ENCODE measurements around the gene DOCK10.

DNA sequence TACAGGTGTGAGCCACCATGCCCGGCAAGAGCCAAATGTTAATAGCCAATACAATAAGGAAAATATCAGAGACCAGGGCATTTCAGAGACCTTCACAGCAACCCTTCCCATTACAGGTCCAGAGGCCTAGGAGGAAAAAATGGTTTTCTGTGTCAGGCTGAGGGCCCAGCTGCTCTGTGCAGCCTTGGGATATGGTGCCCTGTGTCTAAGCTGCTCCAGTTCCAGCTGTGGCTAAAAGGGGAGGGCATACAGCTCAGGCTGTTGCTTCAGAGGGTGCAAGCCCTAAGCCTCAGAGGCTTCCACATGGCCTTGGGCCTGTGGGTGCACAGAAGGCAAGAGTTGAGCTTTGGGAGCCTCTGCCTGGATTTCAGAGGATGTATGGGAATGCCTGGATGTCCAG is 306.0 kb downstream of the DOCK10 start:
- TF ChIP-seq, protein P1, sequence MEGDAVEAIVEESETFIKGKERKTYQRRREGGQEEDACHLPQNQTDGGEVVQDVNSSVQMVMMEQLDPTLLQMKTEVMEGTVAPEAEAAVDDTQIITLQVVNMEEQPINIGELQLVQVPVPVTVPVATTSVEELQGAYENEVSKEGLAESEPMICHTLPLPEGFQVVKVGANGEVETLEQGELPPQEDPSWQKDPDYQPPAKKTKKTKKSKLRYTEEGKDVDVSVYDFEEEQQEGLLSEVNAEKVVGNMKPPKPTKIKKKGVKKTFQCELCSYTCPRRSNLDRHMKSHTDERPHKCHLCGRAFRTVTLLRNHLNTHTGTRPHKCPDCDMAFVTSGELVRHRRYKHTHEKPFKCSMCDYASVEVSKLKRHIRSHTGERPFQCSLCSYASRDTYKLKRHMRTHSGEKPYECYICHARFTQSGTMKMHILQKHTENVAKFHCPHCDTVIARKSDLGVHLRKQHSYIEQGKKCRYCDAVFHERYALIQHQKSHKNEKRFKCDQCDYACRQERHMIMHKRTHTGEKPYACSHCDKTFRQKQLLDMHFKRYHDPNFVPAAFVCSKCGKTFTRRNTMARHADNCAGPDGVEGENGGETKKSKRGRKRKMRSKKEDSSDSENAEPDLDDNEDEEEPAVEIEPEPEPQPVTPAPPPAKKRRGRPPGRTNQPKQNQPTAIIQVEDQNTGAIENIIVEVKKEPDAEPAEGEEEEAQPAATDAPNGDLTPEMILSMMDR (IDR thresholded peaks at IDR 0.05; ENCODE audit: extremely low read depth in 1 of 2, insufficient read depth in 1 of 2, low read depth in 1 of 2, low read length in 2 of 2), result no peak
- TF ChIP-seq POLR2AphosphoS5 (IDR thresholded peaks at IDR 0.05; ENCODE audit: insufficient read depth, low read depth, low read length) (no peak), POLR2A (IDR thresholded peaks at IDR 0.05; ENCODE audit: low read depth, low read length) (no peak), EZH2 (IDR thresholded peaks at IDR 0.05; ENCODE audit: borderline replicate concordance, low read depth, low read length, severe bottlenecking) (no peak), GATA2 (IDR thresholded peaks at IDR 0.05; ENCODE audit: insufficient read depth, insufficient read length, low read depth, low read length) (no peak), JUN (IDR thresholded peaks at IDR 0.05; ENCODE audit: borderline replicate concordance, insufficient read depth, insufficient read length, low read depth) (no peak), FOS (IDR thresholded peaks at IDR 0.05; ENCODE audit: borderline replicate concordance, insufficient read depth, low read length) (no peak)
- TF ChIP-seq, protein P2, sequence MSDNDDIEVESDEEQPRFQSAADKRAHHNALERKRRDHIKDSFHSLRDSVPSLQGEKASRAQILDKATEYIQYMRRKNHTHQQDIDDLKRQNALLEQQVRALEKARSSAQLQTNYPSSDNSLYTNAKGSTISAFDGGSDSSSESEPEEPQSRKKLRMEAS (IDR thresholded peaks at IDR 0.05; ENCODE audit: insufficient read depth, insufficient read length), result no peak
